ENCODE results near the gene KCNE5. TPM values are rescaled to one million over a fixed set of nuclear protein-coding genes. Genes with fewer than 3 reads are reported as not detected.
"Not testable (repeated sequence)": the region's sequence is repeated elsewhere in the genome, so short reads cannot be mapped to it uniquely, and the experiment has no call there.

Gene KCNE5
- total RNA-seq, 2 donors from 2014 or later: 0.16 to 0.26 TPM

DNA sequence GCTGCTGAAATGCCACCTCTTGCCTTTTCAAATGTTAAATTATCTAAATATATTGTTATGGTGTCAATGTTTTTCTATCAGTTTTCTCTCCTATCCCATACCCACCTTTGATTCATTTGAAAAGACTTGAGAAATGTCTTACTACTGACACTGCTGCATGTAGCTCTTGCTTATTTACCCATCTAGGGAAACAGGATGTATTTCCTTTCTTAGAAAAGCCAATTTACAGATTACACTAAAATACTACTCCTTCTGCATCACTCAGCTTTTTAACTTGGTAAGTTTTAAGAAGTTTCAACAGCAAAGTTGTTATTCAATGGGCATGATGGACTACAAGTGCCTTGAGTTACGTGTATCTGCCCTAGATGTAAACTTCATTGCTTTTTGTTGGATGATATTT lies 13.2 kb upstream of the KCNE5 start:
- H3K4me1 Mint-ChIP-seq (ENCODE audit: low read depth): no peaks in the 10 kb centered on the region
- peak overlapping the region; percentile 44 for H3K27ac Mint-ChIP-seq
- H3K9me3 Mint-ChIP-seq: no peaks in the 10 kb centered on the region
- no peak for DNase-seq
- H3K4me3 Mint-ChIP-seq: no peak overlapping the region
- peaks cover 9% of the 10 kb centered on the region for H3K27me3 Mint-ChIP-seq (ENCODE audit: low read depth)
- ATAC-seq (replicated peaks in 1 of 2): no peak
- H3K36me3 Mint-ChIP-seq (ENCODE audit: insufficient read depth in 2 of 2): peaks cover 0 to 2% of the 10 kb centered on the region in 2 donors

DNA sequence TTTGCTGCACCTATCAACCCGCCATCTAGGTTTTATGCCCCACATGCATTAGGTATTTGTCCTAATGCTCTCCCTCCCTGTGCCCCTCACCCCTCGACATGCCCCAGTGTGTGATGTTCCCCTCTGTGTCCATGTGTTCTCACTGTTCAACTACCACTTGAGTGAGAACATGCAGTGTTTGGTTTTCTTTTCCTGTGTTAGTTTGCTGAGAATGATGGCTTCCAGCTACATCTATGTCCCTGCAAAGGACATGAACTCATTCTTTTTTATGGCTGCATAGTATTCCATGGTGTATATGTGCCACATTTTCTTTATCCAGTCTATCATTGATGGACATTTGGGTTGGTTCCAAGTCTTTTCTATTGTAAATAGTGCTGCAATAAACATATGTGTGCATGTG lies 12.5 kb upstream of the KCNE5 start:
- not testable (repeated sequence) for ATAC-seq (replicated peaks in 1 of 2); H3K4me3 Mint-ChIP-seq; H3K4me1 Mint-ChIP-seq (ENCODE audit: low read depth); H3K27me3 Mint-ChIP-seq (ENCODE audit: low read depth); H3K27ac Mint-ChIP-seq; H3K9me3 Mint-ChIP-seq; DNase-seq; H3K36me3 Mint-ChIP-seq (ENCODE audit: insufficient read depth in 2 of 2)

DNA sequence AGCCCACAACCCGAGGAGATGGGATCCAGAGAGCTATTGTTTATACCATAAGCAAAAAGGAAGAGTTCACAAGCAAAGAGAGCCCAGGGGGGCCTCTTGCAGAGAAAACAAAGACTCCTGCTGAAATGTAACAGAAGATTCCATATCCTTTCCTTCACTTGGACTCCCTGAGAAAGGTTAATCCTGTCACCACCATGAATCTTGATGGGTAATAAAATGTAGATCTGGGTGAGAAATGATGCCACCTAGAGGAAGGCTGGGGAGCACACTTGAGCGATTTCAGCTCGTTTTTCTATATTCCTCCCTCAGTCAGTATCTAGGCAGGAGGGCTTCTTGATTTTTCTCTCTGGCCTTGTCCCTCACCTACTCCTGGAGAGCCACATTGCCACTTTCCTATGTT lies 10.2 kb upstream of the KCNE5 start:
- no peaks in the 10 kb centered on the region for H3K4me1 Mint-ChIP-seq (ENCODE audit: low read depth)
- H3K9me3 Mint-ChIP-seq: no peaks in the 10 kb centered on the region
- no peak overlapping the region for H3K27ac Mint-ChIP-seq
- H3K4me3 Mint-ChIP-seq: no peak overlapping the region
- peaks cover 23% of the 10 kb centered on the region for H3K27me3 Mint-ChIP-seq (ENCODE audit: low read depth)
- no peak for DNase-seq
- ATAC-seq (replicated peaks in 1 of 2): peak in 1 of 2 donors; percentile 34
- H3K36me3 Mint-ChIP-seq (ENCODE audit: insufficient read depth in 2 of 2): peaks cover 0 to 2% of the 10 kb centered on the region in 2 donors

DNA sequence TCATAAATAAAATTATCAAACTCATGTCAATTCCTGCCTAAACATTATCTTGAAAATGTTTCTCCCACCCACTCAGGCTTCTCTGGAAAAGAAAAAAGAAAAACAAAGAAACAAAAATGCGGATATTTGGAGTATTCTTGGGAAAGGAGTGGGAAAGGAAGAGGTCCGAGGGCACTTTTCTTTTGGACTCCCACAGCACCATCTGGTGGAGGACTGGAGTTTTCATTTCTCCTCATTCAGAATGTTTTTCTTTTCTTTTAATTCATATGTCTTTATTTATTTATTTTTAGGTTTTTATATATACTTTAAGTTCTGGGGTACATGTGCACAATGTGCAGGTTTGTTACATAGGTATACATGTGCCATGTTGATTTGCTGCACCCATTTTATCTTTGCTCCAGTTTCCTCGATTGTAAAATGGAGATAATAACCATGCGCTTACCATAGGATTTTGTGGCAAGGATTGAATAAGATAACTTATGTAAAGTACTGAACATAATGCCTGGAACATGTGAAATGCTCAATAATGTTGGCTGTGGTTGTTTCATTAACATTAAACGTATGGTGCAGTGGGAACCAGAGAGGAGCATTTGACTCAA lies 8.0 kb upstream of the KCNE5 start:
- Mint-ChIP-seq H3K27me3 (ENCODE audit: low read depth) (peaks cover 14% of the 10 kb centered on the region), H3K4me3 (no peak overlapping the region), H3K36me3 (ENCODE audit: insufficient read depth in 2 of 2) (no peaks in the 10 kb centered on the region), H3K27ac (no peak overlapping the region), H3K9me3 (no peaks in the 10 kb centered on the region), H3K4me1 (ENCODE audit: low read depth) (peaks cover 5% of the 10 kb centered on the region)
- no peak for ATAC-seq (replicated peaks in 1 of 2)
- no peak for DNase-seq

DNA sequence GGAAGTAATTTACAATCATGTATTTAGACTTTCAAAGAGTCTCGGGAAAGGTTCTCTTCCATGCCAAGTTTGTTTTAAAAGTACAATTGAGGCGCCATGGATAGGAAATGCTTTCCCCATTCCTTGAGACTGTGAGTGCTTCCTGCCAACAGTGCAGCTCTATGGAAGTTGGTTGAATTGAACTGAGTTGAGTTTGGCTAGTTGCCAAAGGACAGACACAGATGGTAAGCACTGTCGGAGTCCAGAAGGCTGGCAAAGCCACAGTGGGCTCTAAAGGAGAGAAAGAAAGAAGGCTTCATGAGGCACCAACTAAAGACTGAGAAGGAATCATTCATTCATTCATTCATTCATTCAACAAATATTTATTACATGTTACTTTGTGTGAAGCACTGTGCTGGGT lies 4.3 kb upstream of the KCNE5 start:
- H3K36me3 Mint-ChIP-seq (ENCODE audit: insufficient read depth in 2 of 2): peaks cover 3 to 4% of the 10 kb centered on the region in 2 donors
- H3K27me3 Mint-ChIP-seq (ENCODE audit: low read depth): peaks cover 21% of the 10 kb centered on the region
- peaks cover 13% of the 10 kb centered on the region for H3K4me1 Mint-ChIP-seq (ENCODE audit: low read depth)
- no peak overlapping the region for H3K4me3 Mint-ChIP-seq
- no peak for ATAC-seq (replicated peaks in 1 of 2)
- H3K27ac Mint-ChIP-seq: no peak overlapping the region
- no peak for DNase-seq
- H3K9me3 Mint-ChIP-seq: peaks cover 1 to 2% of the 10 kb centered on the region in 2 donors

DNA sequence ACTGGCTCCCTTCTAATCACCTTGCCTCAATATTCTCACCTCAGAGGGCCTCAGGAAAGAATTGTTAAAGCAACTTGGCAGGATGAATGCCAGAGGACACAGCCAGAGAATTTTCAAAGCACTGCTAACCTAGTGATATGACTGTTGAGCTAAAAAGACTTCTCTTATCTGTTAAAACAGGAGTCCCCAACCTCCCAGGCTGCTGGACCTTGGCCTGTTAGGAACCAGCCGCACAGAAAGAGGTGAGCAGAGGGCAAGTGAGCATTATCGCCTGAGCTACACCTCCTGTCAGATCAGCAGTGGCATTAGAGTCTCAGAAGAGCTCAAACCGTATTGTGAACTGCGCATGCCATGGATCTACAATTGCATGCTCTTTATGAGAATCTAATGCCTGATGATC lies 1.7 kb upstream of the KCNE5 start:
- Mint-ChIP-seq H3K27ac (no peak overlapping the region), H3K9me3 (peaks cover 1 to 2% of the 10 kb centered on the region in 2 donors), H3K27me3 (ENCODE audit: low read depth) (peaks cover 29% of the 10 kb centered on the region), H3K4me3 (no peak overlapping the region), H3K36me3 (ENCODE audit: insufficient read depth in 2 of 2) (peaks cover 3 to 5% of the 10 kb centered on the region in 2 donors), H3K4me1 (ENCODE audit: low read depth) (peaks cover 13% of the 10 kb centered on the region)
- ATAC-seq (replicated peaks in 1 of 2) (no peak), DNase-seq (no peak)

DNA sequence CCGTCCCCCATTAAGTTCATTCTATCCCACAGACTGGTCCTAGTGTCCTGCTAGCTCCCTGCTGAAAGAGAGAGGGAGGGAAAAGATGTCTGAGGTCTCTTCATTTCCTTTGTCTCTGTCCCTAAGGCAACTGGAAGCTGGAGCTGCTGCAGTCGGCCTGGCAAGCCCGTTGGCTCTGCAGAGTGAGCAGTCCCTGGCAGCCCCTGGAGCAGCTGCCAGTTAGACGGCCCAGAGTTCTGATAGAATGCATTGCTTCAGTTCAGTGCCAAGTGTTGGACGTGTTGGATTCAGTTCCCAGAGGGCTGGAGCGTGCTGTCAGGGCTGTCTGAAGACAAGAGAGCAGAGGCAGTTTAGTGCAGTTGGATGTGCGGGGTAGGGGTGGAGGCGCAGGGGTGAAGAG lies 975 bp downstream of the KCNE5 start:
- peaks cover 3 to 5% of the 10 kb centered on the region in 2 donors for H3K36me3 Mint-ChIP-seq (ENCODE audit: insufficient read depth in 2 of 2)
- ATAC-seq (replicated peaks in 1 of 2) (no peak), DNase-seq (no peak)
- peaks cover 16% of the 10 kb centered on the region for H3K27me3 Mint-ChIP-seq (ENCODE audit: low read depth)
- H3K4me3 Mint-ChIP-seq: no peak overlapping the region
- peaks cover 1 to 2% of the 10 kb centered on the region in 2 donors for H3K9me3 Mint-ChIP-seq
- H3K4me1 Mint-ChIP-seq (ENCODE audit: low read depth): peaks cover 13% of the 10 kb centered on the region
- no peak overlapping the region for H3K27ac Mint-ChIP-seq

DNA sequence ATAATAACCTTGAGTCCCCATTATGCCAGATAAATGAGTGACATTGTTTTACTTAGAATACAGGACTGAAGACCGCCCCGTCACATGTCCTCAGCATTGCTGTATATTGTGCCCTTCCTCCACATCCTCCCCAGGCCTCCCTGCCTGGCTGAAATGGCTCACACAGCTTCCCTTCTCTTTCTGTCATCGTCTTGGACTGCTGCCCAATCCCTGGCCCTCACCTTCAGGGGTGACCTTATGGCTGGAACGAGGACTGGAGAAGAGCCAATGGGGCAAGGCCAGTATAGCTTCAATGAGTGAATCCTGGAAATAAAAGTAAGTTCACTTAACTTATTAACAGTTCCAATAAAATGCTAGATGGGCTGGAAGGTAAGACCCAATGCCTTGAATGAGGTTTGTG lies 2.7 kb downstream of the KCNE5 start:
- Mint-ChIP-seq H3K36me3 (ENCODE audit: insufficient read depth in 2 of 2) (peaks cover 0 to 2% of the 10 kb centered on the region in 2 donors), H3K4me3 (no peak overlapping the region), H3K4me1 (ENCODE audit: low read depth) (peaks cover under 1% of the 10 kb centered on the region), H3K27ac (no peak overlapping the region), H3K27me3 (ENCODE audit: low read depth) (peaks cover 11% of the 10 kb centered on the region), H3K9me3 (no peaks in the 10 kb centered on the region)
- no peak for DNase-seq
- no peak for ATAC-seq (replicated peaks in 1 of 2)

DNA sequence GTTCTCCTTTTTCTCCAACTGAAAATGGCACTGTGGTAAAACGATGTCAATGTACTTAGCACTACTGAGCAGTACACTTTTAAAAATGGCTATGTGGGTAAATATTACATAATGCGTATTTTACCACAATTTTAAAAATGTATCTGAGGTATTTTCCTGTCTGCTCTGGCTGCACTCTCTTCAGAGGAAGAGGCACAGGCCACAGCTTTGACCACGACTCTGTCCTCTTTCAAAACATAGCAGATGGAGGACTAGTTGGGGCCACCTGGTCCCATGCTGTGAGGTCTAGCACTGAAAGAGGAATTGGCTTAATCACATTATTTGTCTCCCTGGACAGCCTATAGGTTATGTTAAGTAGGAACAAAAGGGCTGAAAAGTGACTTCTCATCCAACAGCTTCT lies 5.2 kb downstream of the KCNE5 start:
- no peak for ATAC-seq (replicated peaks in 1 of 2)
- no peak overlapping the region for H3K4me3 Mint-ChIP-seq
- H3K27ac Mint-ChIP-seq: no peak overlapping the region
- DNase-seq: no peak
- H3K27me3 Mint-ChIP-seq (ENCODE audit: low read depth): peaks cover 10% of the 10 kb centered on the region
- no peaks in the 10 kb centered on the region for H3K9me3 Mint-ChIP-seq
- no peaks in the 10 kb centered on the region for H3K4me1 Mint-ChIP-seq (ENCODE audit: low read depth)
- H3K36me3 Mint-ChIP-seq (ENCODE audit: insufficient read depth in 2 of 2): peaks cover 0 to 2% of the 10 kb centered on the region in 2 donors

DNA sequence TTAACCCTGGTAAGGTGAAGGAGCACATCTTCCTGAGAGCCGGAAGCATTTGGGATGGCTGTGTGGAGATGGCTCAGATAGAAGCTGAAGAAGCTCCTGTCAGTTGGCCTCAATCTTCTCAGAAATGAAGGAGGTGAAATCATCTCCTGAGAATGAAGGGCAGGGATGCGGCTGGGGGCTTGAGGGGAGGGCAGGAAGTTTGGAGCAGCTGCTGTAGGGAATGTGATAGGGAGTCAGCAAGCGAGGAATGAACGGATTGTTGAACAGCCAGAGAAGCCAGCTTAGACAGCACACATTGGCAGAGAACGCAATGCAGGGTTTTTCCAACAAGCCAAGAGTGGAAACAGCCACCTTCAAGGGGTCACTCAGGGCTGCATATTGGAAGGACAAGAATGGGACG lies 10.0 kb downstream of the KCNE5 start:
- Mint-ChIP-seq H3K27me3 (ENCODE audit: low read depth) (peaks cover 9% of the 10 kb centered on the region), H3K36me3 (ENCODE audit: insufficient read depth in 2 of 2) (no peaks in the 10 kb centered on the region), H3K4me3 (no peak overlapping the region), H3K27ac (no peak overlapping the region), H3K9me3 (no peaks in the 10 kb centered on the region), H3K4me1 (ENCODE audit: low read depth) (no peaks in the 10 kb centered on the region)
- no peak for ATAC-seq (replicated peaks in 1 of 2)
- no peak for DNase-seq

DNA sequence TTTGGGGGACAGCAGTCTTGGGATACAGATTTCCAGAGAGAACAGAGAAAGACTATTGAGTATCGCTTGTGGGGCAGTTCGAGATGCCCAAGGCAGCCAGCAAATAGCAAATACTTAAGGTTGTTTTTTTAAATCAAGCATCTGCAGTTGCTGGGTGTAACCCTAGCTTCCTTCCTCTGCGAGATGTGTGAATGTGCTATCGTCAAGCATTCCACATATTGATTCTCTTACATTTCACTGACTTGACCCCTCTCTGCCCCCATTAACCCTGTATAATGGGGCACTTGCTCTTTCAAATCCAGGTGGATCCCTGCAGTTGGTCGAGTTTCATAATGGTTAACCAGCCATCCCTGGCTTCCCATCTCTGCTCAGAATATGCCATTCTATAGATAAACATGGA lies 23.5 kb downstream of the KCNE5 start:
- Mint-ChIP-seq H3K4me1 (ENCODE audit: low read depth) (no peaks in the 10 kb centered on the region), H3K4me3 (no peak overlapping the region), H3K27ac (no peak overlapping the region), H3K36me3 (ENCODE audit: insufficient read depth in 2 of 2) (peaks cover 3 to 4% of the 10 kb centered on the region in 2 donors), H3K9me3 (peaks cover 0 to 10% of the 10 kb centered on the region in 2 donors), H3K27me3 (ENCODE audit: low read depth) (peaks cover 70% of the 10 kb centered on the region)
- DNase-seq (no peak), ATAC-seq (replicated peaks in 1 of 2) (no peak)

DNA sequence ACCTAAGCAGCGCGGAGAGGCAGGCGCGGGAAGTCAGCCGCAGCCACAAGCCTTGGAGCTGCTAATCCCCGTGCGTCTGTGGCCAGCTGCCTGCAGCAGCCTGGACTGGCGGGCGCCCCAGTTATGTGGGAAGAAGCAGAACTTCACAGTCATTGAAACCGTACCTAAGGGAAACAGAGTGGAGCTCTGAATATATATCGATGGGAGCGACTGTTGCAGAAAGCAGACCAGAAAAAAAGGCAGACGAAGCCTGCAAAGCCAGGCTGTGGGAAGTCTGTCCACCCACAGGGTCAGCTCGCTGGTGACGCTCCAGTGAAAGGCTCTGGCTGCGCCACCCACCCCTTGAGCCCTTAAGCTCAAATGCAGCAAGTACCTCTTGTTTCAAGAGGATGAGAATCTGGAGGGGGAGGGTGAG lies 24.7 kb downstream of the KCNE5 start:
- H3K27me3 Mint-ChIP-seq (ENCODE audit: low read depth): peaks cover 58% of the 10 kb centered on the region
- H3K36me3 Mint-ChIP-seq (ENCODE audit: insufficient read depth in 2 of 2): peaks cover 0 to 4% of the 10 kb centered on the region in 2 donors
- ATAC-seq (replicated peaks in 1 of 2): no peak
- H3K27ac Mint-ChIP-seq: no peak overlapping the region
- no peaks in the 10 kb centered on the region for H3K4me1 Mint-ChIP-seq (ENCODE audit: low read depth)
- no peak for DNase-seq
- no peaks in the 10 kb centered on the region for H3K9me3 Mint-ChIP-seq
- H3K4me3 Mint-ChIP-seq: no peak overlapping the region

DNA sequence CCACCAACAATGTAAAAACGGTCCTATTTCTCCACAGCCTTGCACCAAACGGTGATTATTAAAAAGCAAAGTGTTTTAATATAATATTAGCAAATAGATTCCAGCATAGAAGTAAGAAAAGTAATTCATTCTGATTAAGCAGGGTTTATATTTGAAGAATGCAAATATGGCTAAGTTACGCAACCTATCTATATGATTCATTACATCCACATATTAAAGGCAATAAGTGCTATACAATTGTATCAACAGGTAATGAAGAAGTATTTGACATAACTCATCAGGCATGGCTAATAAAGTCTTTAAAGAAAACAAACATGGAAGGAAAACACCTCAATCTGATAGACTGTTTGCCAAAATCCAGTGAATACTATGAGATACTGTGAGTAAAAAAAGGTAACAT lies 29.0 kb downstream of the KCNE5 start:
- no peak for DNase-seq
- no peak for ATAC-seq (replicated peaks in 1 of 2)
- no peaks in the 10 kb centered on the region for H3K36me3 Mint-ChIP-seq (ENCODE audit: insufficient read depth in 2 of 2)

DNA sequence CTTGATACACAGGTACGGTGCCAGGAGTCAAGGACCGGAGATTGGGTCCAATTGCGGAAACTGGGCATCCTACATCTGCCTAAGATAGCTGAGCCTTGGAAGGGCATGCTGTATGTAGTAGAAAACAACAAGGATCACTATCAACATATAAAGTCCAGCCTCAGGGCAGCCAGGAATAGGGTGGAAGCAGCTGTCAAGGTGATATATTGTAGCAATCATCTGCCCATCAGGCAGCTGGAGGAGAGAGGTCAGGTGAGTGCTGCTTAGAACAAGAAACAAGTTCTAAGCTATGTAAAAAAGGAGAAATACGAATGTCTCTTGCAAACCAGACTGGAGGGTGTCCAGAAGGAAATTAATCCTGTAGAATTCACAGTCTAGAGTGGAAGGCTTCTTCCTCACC lies 34.8 kb downstream of the KCNE5 start:
- Mint-ChIP-seq H3K36me3 (ENCODE audit: insufficient read depth in 2 of 2) (no peaks in the 10 kb centered on the region), H3K4me1 (ENCODE audit: low read depth) (no peaks in the 10 kb centered on the region), H3K27ac (no peak overlapping the region), H3K4me3 (no peak overlapping the region), H3K27me3 (ENCODE audit: low read depth) (peaks cover 23% of the 10 kb centered on the region), H3K9me3 (no peaks in the 10 kb centered on the region)
- ATAC-seq (replicated peaks in 1 of 2): no peak
- DNase-seq: no peak

More for the DNA sequence above, 29.0 kb downstream of the KCNE5 start:
- H3K4me3 Mint-ChIP-seq: no peak overlapping the region
- H3K27ac Mint-ChIP-seq: no peak overlapping the region
- H3K9me3 Mint-ChIP-seq: no peaks in the 10 kb centered on the region
- H3K27me3 Mint-ChIP-seq (ENCODE audit: low read depth): peaks cover 19% of the 10 kb centered on the region
- H3K4me1 Mint-ChIP-seq (ENCODE audit: low read depth): no peaks in the 10 kb centered on the region

Data from activated T-cell treated with anti-CD3 and anti-CD28 coated beads, Interleukin-2, amount 50 U/mL, for 72 hours (primary cell).